Keratinocyte (primary cell): ENCODE data around the gene ASTN1. TPM values are rescaled to one million over a fixed set of nuclear protein-coding genes. Genes with fewer than 3 reads are reported as not detected.

Source experiments
- DNase-seq: peaks from one replicate; pipeline ENCODE4 v3.0.0-alpha.2; 2011; ENCODE audit warnings: low read depth, missing footprints, low spot score
- FAIRE-seq: peaks from 2 replicates; lab custom pipeline; 2011; peaks lifted over from hg19 to GRCh38; lab: Jason Lieb, UNC
- H2AFZ ChIP-seq: 2 replicates; pipeline ENCODE4 v1.6.0; 2012; ENCODE audit warnings: low read length, control low read depth, inconsistent platforms; ENCODE audit not compliant: control insufficient read depth
- H3K27ac ChIP-seq: 2 replicates; pipeline ENCODE4 v1.5.1; 2011; ENCODE audit warnings: low read length; ENCODE audit not compliant: control insufficient read depth, insufficient read depth
- H3K27me3 ChIP-seq: 3 replicates; pipeline ENCODE4 v1.6.0; 2011; ENCODE audit warnings: low read length; ENCODE audit not compliant: control insufficient read depth, insufficient read depth; ENCODE audit errors: extremely low read depth
- H3K36me3 ChIP-seq, 2 experiments: 2 replicates in 1 of 2; 3 replicates in 1 of 2; pipeline ENCODE4 v1.5.1; 2011; ENCODE audit warnings: low read length in 2 of 2, mild to moderate bottlenecking in 1 of 2; ENCODE audit not compliant: control insufficient read depth in 2 of 2, insufficient read depth in 2 of 2; ENCODE audit errors: extremely low read depth in 1 of 2
- H3K4me1 ChIP-seq: 3 replicates; pipeline ENCODE4 v1.5.1; 2011; ENCODE audit warnings: low read length; ENCODE audit not compliant: control insufficient read depth, insufficient read depth; ENCODE audit errors: extremely low read depth
- H3K4me2 ChIP-seq: 3 replicates; pipeline ENCODE4 v1.6.0; 2011; ENCODE audit warnings: low read depth, low read length; ENCODE audit not compliant: control insufficient read depth, insufficient read depth; ENCODE audit errors: extremely low read depth
- H3K4me3 ChIP-seq, 3 experiments: fragments of 200-600 bp in 1 of 3; sonication (generic) in 1 of 3; 2 replicates in 2 of 3; 3 replicates in 1 of 3; pipeline ENCODE4 v1.5.1; 2011 to 2016; ENCODE audit warnings: low read length in 3 of 3, mild to moderate bottlenecking in 3 of 3, control low read depth in 2 of 3, inconsistent platforms in 1 of 3, low read depth in 1 of 3, mixed read lengths in 1 of 3, mixed run types in 1 of 3, moderate library complexity in 1 of 3; ENCODE audit not compliant: control insufficient read depth in 2 of 3, insufficient read depth in 2 of 3; ENCODE audit errors: extremely low read depth in 1 of 3
- H3K79me2 ChIP-seq: 2 replicates; pipeline ENCODE4 v1.6.0; 2012; ENCODE audit warnings: low read length; ENCODE audit not compliant: control insufficient read depth, insufficient read depth
- H3K9ac ChIP-seq: 3 replicates; pipeline ENCODE4 v1.6.0; 2011; ENCODE audit warnings: low read length; ENCODE audit not compliant: control insufficient read depth, insufficient read depth; ENCODE audit errors: extremely low read depth
- H3K9me1 ChIP-seq: 3 replicates; pipeline ENCODE4 v1.6.0; 2011; ENCODE audit warnings: low read length; ENCODE audit not compliant: control insufficient read depth, insufficient read depth; ENCODE audit errors: extremely low read depth
- H3K9me3 ChIP-seq: 2 replicates; pipeline ENCODE4 v1.5.1; 2012; ENCODE audit warnings: low read depth, low read length; ENCODE audit not compliant: control insufficient read depth
- H4K20me1 ChIP-seq: 3 replicates; pipeline ENCODE4 v1.6.0; 2011; ENCODE audit warnings: low read length; ENCODE audit not compliant: control insufficient read depth, insufficient read depth; ENCODE audit errors: extremely low read depth
- CTCF ChIP-seq, 3 experiments: IDR thresholded peaks in 1 of 3; conservative IDR thresholded peaks in 1 of 3; optimal IDR thresholded peaks in 1 of 3; 2 replicates in 2 of 3; 3 replicates in 1 of 3; pipeline versions ENCODE3 to v1.5.1; 2011; ENCODE audit warnings: low read length in 3 of 3, mild to moderate bottlenecking in 3 of 3, moderate library complexity in 2 of 3, control low read depth in 1 of 3, inconsistent platforms in 1 of 3; ENCODE audit not compliant: insufficient read depth in 2 of 3; ENCODE audit errors: extremely low read depth in 1 of 3
- EZH2 ChIP-seq: IDR thresholded peaks from one replicate; pipeline ENCODE4 v1.6.1; 2012; ENCODE audit warnings: inconsistent platforms, mild to moderate bottlenecking, low read length, moderate library complexity
- dilution Hi-C: fragments of 300-500 bp; cut with MboI; formaldehyde crosslinking; loops from one replicate; pipeline ENCODE4 v1.7.0; 2020; ENCODE audit warnings: low sequenced_read_pairs; ENCODE audit not compliant: extremely low pct_ligation_motif_present
- polyA plus RNA-seq, 5 experiments: library from polyadenylated mRNA; depleted of rRNA in 3 of 5; stranded (reverse) in 3 of 5; stranded (forward) in 1 of 5; unstranded in 1 of 5; fragments of >200 nt; gene quantifications; 1 replicate in 1 of 5; 2 replicates in 3 of 5; 3 replicates in 1 of 5; pipeline versions ENCODE4 v1.2.1 to v1.2.3, GENCODE V29; 2011 to 2012; ENCODE audit warnings: missing spikeins in 2 of 5, low read depth in 1 of 5, low replicate concordance in 1 of 5

Gene ASTN1
- polyA plus RNA-seq, 1 donor (not counting 4 experiments of a cell fraction or from before 2014, with no cell fraction given), result 0.08 TPM

- Histone ChIP-seq H3K27ac (no peak overlapping the region), H3K79me2 (no peaks in the 10 kb centered on the region), H3K4me2 (no peak overlapping the region), H3K27me3 (no peaks in the 10 kb centered on the region), H3K9ac (no peak overlapping the region), H2AFZ (no peak overlapping the region), H4K20me1 (no peaks in the 10 kb centered on the region), H3K9me3 (no peaks in the 10 kb centered on the region), H3K9me1 (no peaks in the 10 kb centered on the region), H3K4me1 (peaks cover 13% of the 10 kb centered on the region), H3K4me3 (no peak overlapping the region), H3K36me3 (no peaks in the 10 kb centered on the region)
- TF ChIP-seq CTCF (optimal IDR thresholded peaks at IDR 0.05 in 1 of 3, IDR thresholded peaks at IDR 0.05 in 1 of 3, conservative IDR thresholded peaks at IDR 0.05 in 1 of 3; ENCODE audit: extremely low read depth in 1 of 3, insufficient read depth in 2 of 3, low read length in 3 of 3) (no peak), EZH2 (no peak)
- FAIRE-seq (no peak), DNase-seq (no peak)
- dilution Hi-C loops, result no loop called here
Measured at GRCh38 chr1:177002891-177003290, 161.6 kb downstream of the ASTN1 start.

- Histone ChIP-seq H4K20me1 (no peaks in the 10 kb centered on the region), H3K9me3 (no peaks in the 10 kb centered on the region), H3K27ac (no peak overlapping the region), H3K36me3 (no peaks in the 10 kb centered on the region), H2AFZ (no peak overlapping the region), H3K27me3 (no peaks in the 10 kb centered on the region), H3K9me1 (no peaks in the 10 kb centered on the region), H3K79me2 (no peaks in the 10 kb centered on the region), H3K9ac (no peak overlapping the region), H3K4me2 (no peak overlapping the region), H3K4me3 (no peak overlapping the region), H3K4me1 (peaks cover 22% of the 10 kb centered on the region)
- no peak for DNase-seq
- dilution Hi-C loops, result no loop called here
- no peak for FAIRE-seq
- no peak for TF ChIP-seq CTCF (optimal IDR thresholded peaks at IDR 0.05 in 1 of 3, IDR thresholded peaks at IDR 0.05 in 1 of 3, conservative IDR thresholded peaks at IDR 0.05 in 1 of 3; ENCODE audit: extremely low read depth in 1 of 3, insufficient read depth in 2 of 3, low read length in 3 of 3)
- TF ChIP-seq EZH2, result no peak
Measured at GRCh38 chr1:177001556-177001955, 163.0 kb downstream of the ASTN1 start.
